Neural cell (in vitro differentiated cells): ENCODE results near the gene UGT1A6. TPM values are rescaled to one million over a fixed set of nuclear protein-coding genes. Genes with fewer than 3 reads are reported as not detected.

Experiments used
- H2AFZ ChIP-seq: fragments of 200-600, 300-800 bp; sonication (generic), shearing (Covaris generic); 2 replicates; pipeline ENCODE4 v1.6.0; 2014; ENCODE audit warnings: low read depth, mild to moderate bottlenecking, antibody characterized with exemption, low read length, moderate library complexity
- H3F3A ChIP-seq: fragments of 200-600 bp; shearing (Covaris generic); 2 replicates; pipeline ENCODE4 v1.6.1; 2016; ENCODE audit warnings: mild to moderate bottlenecking, moderate library complexity, mixed read lengths, antibody characterized with exemption, low read length; ENCODE audit not compliant: insufficient read depth, poor library complexity, severe bottlenecking
- H3K27ac ChIP-seq: fragments of 200-600, 300-800 bp; sonication (generic), shearing (Covaris generic); 2 replicates; pipeline ENCODE4 v1.5.1; 2014; ENCODE audit warnings: mild to moderate bottlenecking, low read length, moderate library complexity
- H3K27me3 ChIP-seq: fragments of 300-800, 200-600 bp; sonication (generic), shearing (Covaris generic); 2 replicates; pipeline ENCODE4 v1.6.0; 2014; ENCODE audit warnings: mild to moderate bottlenecking, low read depth, low read length, moderate library complexity; ENCODE audit not compliant: insufficient read depth
- H3K36me3 ChIP-seq: fragments of 300-800, 200-600 bp; sonication (generic), shearing (Covaris generic); 2 replicates; pipeline ENCODE4 v1.5.1; 2014; ENCODE audit warnings: mild to moderate bottlenecking, antibody characterized with exemption, low read length, moderate library complexity; ENCODE audit not compliant: insufficient read depth
- H3K4me2 ChIP-seq: fragments of 300-800, 200-600 bp; sonication (generic), shearing (Covaris generic); 2 replicates; pipeline ENCODE4 v1.6.0; 2014; ENCODE audit warnings: mild to moderate bottlenecking, low read length
- H3K4me3 ChIP-seq: fragments of 300-800, 200-600 bp; sonication (generic), shearing (Covaris generic); 2 replicates; pipeline ENCODE4 v1.5.1; 2014; ENCODE audit warnings: mild to moderate bottlenecking, low read length, moderate library complexity
- H3K79me2 ChIP-seq: fragments of 200-600 bp; shearing (Covaris generic); replicated peaks from 2 replicates; pipeline ENCODE4 v1.6.0; 2014; ENCODE audit warnings: mild to moderate bottlenecking, low read length, moderate library complexity; ENCODE audit not compliant: insufficient read depth
- H3K9ac ChIP-seq: fragments of 300-800, 200-600 bp; sonication (generic), shearing (Covaris generic); 2 replicates; pipeline ENCODE4 v1.6.1; 2016; ENCODE audit warnings: mild to moderate bottlenecking, low read length, mixed read lengths
- H3K9me2 ChIP-seq: fragments of 200-600 bp; shearing (Covaris generic); 2 replicates; pipeline ENCODE4 v1.6.1; 2016; ENCODE audit warnings: mild to moderate bottlenecking, low read length, mixed read lengths; ENCODE audit not compliant: insufficient read depth
- H3K9me3 ChIP-seq: fragments of 200-600, 300-800 bp; sonication (generic), shearing (Covaris generic); 2 replicates; pipeline ENCODE4 v1.6.1; 2016; ENCODE audit warnings: mild to moderate bottlenecking, mixed run types, low read length, moderate library complexity, mixed read lengths
- H4K20me1 ChIP-seq: fragments of 200-600 bp; shearing (Covaris generic); 2 replicates; pipeline ENCODE4 v1.6.1; 2016; ENCODE audit warnings: mild to moderate bottlenecking, mixed run types; ENCODE audit not compliant: insufficient read depth
- CTCF ChIP-seq: fragments of 450-650 bp; IDR thresholded peaks from 2 replicates; pipeline ENCODE4 v1.5.1; 2014; ENCODE audit warnings: antibody characterized with exemption, mild to moderate bottlenecking, moderate library complexity; ENCODE audit not compliant: poor library complexity, severe bottlenecking
- EP300 ChIP-seq: fragments of 450-650 bp; conservative IDR thresholded peaks from 2 replicates; pipeline ENCODE4 v1.6.1; 2014; ENCODE audit warnings: antibody characterized with exemption, mild to moderate bottlenecking, moderate library complexity; ENCODE audit not compliant: poor library complexity, severe bottlenecking
- EZH2 ChIP-seq: fragments of 200-600, 300-800 bp; shearing (Covaris generic), sonication (generic); IDR thresholded peaks from 2 replicates; pipeline ENCODE4 v1.6.1; 2014; ENCODE audit warnings: antibody characterized with exemption, low read length, borderline replicate concordance, mild to moderate bottlenecking; ENCODE audit not compliant: insufficient read depth, poor library complexity, severe bottlenecking
- MXI1 ChIP-seq: fragments of 450-650 bp; conservative IDR thresholded peaks from 2 replicates; pipeline ENCODE4 v1.6.1; 2014; ENCODE audit warnings: antibody characterized with exemption, mild to moderate bottlenecking; ENCODE audit not compliant: poor library complexity, severe bottlenecking
- POLR2AphosphoS5 ChIP-seq: IDR thresholded peaks from 2 replicates; pipeline ENCODE4 v1.6.1; 2012
- RAD21 ChIP-seq: fragments of 450-650 bp; conservative IDR thresholded peaks from 2 replicates; pipeline ENCODE4 v1.6.1; 2014; ENCODE audit warnings: antibody characterized with exemption, mild to moderate bottlenecking, moderate library complexity
- REST ChIP-seq: IDR thresholded peaks from 2 replicates; pipeline ENCODE4 v1.6.1; 2012; ENCODE audit warnings: borderline replicate concordance
- SMC3 ChIP-seq: fragments of 450-650 bp; conservative IDR thresholded peaks from 2 replicates; pipeline ENCODE4 v1.6.1; 2014; ENCODE audit warnings: antibody characterized with exemption, mild to moderate bottlenecking, moderate library complexity; ENCODE audit not compliant: poor library complexity
- TAF1 ChIP-seq: IDR thresholded peaks from 2 replicates; pipeline ENCODE4 v1.6.1; 2012; ENCODE audit warnings: low read depth
- polyA plus RNA-seq: library from polyadenylated mRNA; depleted of rRNA; stranded (reverse); fragments of >200 nt; gene quantifications from 2 replicates; pipeline ENCODE4 v1.2.3, GENCODE V29; 2014

UGT1A6 gene
- polyA plus RNA-seq, 1 donor from 2014 or later = not detected

DNA sequence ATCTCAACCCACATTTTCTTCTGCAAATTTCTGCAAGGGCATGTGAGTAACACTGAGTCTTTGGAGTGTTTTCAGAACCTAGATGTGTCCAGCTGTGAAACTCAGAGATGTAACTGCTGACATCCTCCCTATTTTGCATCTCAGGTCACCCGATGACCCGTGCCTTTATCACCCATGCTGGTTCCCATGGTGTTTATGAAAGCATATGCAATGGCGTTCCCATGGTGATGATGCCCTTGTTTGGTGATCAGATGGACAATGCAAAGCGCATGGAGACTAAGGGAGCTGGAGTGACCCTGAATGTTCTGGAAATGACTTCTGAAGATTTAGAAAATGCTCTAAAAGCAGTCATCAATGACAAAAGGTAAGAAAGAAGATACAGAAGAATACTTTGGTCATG is 75.4 kb downstream of the UGT1A6 start:
- H3K9me3 ChIP-seq = no peaks in the 10 kb centered on the region
- H3K9ac ChIP-seq = no peak overlapping the region
- no peak overlapping the region for H3K27ac ChIP-seq
- H2AFZ ChIP-seq = no peak overlapping the region
- no peaks in the 10 kb centered on the region for H4K20me1 ChIP-seq
- H3K4me2 ChIP-seq = no peak overlapping the region
- no peaks in the 10 kb centered on the region for H3K27me3 ChIP-seq
- no peaks in the 10 kb centered on the region for H3K9me2 ChIP-seq
- H3K79me2 ChIP-seq = no peaks in the 10 kb centered on the region
- no peaks in the 10 kb centered on the region for H3K36me3 ChIP-seq
- no peak overlapping the region for H3K4me3 ChIP-seq
- no peaks in the 10 kb centered on the region for H3F3A ChIP-seq
- TF ChIP-seq RAD21 (no peak), SMC3 (no peak), POLR2AphosphoS5 (no peak), REST (no peak), TAF1 (no peak), EZH2 (no peak), MXI1 (no peak), CTCF (no peak)

DNA sequence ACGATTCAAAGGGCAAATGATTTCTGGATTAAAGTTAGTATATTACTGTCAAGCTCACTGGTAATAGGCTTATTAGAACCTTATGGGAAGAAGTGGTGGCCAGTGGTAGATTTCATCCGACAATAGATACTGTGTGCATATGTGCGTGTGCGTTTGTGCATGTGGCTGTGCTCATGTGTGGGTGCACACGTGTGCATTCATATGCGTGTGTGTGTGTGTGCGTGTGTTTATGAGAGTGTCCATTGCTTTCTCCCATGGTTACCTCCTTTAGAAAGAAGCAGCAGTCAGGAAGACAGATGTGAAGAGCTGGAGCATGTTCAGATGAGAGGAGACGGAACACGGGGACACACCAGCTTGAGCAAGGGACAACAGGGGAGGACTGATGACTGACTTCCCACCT is 76.6 kb downstream of the UGT1A6 start:
- H3K4me3 ChIP-seq = no peak overlapping the region
- H3K27ac ChIP-seq = no peak overlapping the region
- H3K27me3 ChIP-seq = no peaks in the 10 kb centered on the region
- H2AFZ ChIP-seq = no peak overlapping the region
- no peaks in the 10 kb centered on the region for H4K20me1 ChIP-seq
- H3K9me3 ChIP-seq = no peaks in the 10 kb centered on the region
- no peaks in the 10 kb centered on the region for H3K79me2 ChIP-seq
- TF ChIP-seq SMC3 (no peak), POLR2AphosphoS5 (no peak), RAD21 (no peak), EP300 (no peak), TAF1 (no peak), MXI1 (no peak), EZH2 (no peak), CTCF (no peak), REST (no peak)
- H3K4me2 ChIP-seq = no peak overlapping the region
- no peaks in the 10 kb centered on the region for H3K36me3 ChIP-seq
- no peaks in the 10 kb centered on the region for H3F3A ChIP-seq
- no peaks in the 10 kb centered on the region for H3K9me2 ChIP-seq
- no peak overlapping the region for H3K9ac ChIP-seq
